GM19438 (cell line): ENCODE results near the gene NTNG1.

Experiments used
- ATAC-seq: cut with Tn5 transposase; IDR thresholded peaks from one replicate; pipeline ENCODE4 v1.9.1; 2021; ENCODE audit warnings: low read depth; ENCODE audit not compliant: unreplicated experiment

The NTNG1 gene

GRCh38 chr1:107251839-107252238 is 111.0 kb downstream of the NTNG1 start:
- no peak for ATAC-seq

- peak; percentile 44 for ATAC-seq
Observed at GRCh38 chr1:107252271-107252670, 111.4 kb downstream of the NTNG1 start.

- no peak for ATAC-seq
Observed at GRCh38 chr1:107254306-107254705, 113.5 kb downstream of the NTNG1 start.

GRCh38 chr1:107255469-107255868 is 114.6 kb downstream of the NTNG1 start:
- no peak for ATAC-seq

GRCh38 chr1:107262467-107263286 is 121.8 kb downstream of the NTNG1 start:
- no peak for ATAC-seq

- ATAC-seq, result no peak
Observed at GRCh38 chr1:107263291-107263915, 122.6 kb downstream of the NTNG1 start.

- no peak for ATAC-seq
Observed at GRCh38 chr1:107264007-107264406, 123.2 kb downstream of the NTNG1 start.

GRCh38 chr1:107264561-107264960 is 123.7 kb downstream of the NTNG1 start:
- ATAC-seq, result no peak

GRCh38 chr1:107267489-107267888 is 126.7 kb downstream of the NTNG1 start:
- ATAC-seq, result no peak

GRCh38 chr1:107272321-107272720 is 131.5 kb downstream of the NTNG1 start:
- no peak for ATAC-seq

- no peak for ATAC-seq
Observed at GRCh38 chr1:107273515-107273914, 132.7 kb downstream of the NTNG1 start.

- ATAC-seq, result no peak
Observed at GRCh38 chr1:107274227-107274626, 133.4 kb downstream of the NTNG1 start.

- ATAC-seq, result no peak
Observed at GRCh38 chr1:107276247-107276646, 135.4 kb downstream of the NTNG1 start.

GRCh38 chr1:107277022-107277421 is 136.2 kb downstream of the NTNG1 start:
- no peak for ATAC-seq

GRCh38 chr1:107286125-107286524 is 145.3 kb downstream of the NTNG1 start:
- no peak for ATAC-seq

GRCh38 chr1:107291987-107292386 is 151.1 kb downstream of the NTNG1 start:
- ATAC-seq, result no peak

GRCh38 chr1:107293901-107294613 is 153.2 kb downstream of the NTNG1 start:
- no peak for ATAC-seq

- no peak for ATAC-seq
Observed at GRCh38 chr1:107294686-107295085, 153.8 kb downstream of the NTNG1 start.

- ATAC-seq, result no peak
Observed at GRCh38 chr1:107297681-107298080, 156.8 kb downstream of the NTNG1 start.

- no peak for ATAC-seq
Observed at GRCh38 chr1:107298526-107298925, 157.7 kb downstream of the NTNG1 start.

GRCh38 chr1:107299521-107299920 is 158.7 kb downstream of the NTNG1 start:
- ATAC-seq, result no peak
